ENCODE data around the gene SEC24B.
A peak's percentile ranks its signal among the peaks of the same experiment; 100 is the strongest.

The SEC24B gene

DNA sequence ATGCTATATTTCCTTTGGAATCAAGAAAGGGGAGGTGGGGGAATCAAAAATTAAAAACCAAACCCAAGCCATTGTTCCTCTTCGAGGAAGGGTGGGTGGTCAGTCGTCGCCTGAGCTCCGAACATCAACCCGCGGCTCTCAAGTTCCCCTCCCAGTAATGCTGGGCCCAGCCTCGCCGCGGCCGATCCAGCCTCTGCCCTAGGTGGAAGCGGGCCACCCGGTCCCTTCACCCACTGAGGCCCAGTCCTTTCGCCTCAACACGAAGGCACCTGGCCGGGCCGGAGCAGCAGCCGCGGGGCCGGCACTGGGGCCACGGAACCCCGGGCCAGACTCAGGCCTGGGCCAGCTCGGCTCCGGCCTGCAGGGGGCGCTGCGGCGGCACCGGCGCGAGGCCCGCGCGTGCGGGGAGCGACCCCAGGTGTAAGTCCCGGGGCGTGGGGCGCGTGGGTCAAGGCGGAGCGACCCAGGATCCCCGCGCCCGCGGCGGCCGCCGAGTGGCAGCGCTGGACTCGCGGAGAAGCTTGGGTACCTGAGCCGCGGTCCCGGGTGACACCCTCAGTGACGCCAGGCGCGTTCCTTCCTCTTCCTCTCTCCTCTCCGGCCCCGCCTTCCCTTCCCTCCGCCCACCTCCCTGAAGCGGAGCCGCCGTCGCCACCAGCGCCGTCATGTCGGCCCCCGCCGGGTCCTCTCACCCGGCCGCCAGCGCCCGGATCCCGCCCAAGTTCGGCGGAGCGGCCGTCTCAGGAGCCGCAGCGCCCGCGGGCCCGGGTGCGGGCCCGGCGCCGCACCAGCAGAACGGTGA, at the start of gene SEC24B:
TSS of gene SEC24B (plus strand) at position 611 of the 802 bp plus-strand sequence. CDS start at position 666, 55 bp downstream.
- peak; percentile 91 for DNase-seq

DNA sequence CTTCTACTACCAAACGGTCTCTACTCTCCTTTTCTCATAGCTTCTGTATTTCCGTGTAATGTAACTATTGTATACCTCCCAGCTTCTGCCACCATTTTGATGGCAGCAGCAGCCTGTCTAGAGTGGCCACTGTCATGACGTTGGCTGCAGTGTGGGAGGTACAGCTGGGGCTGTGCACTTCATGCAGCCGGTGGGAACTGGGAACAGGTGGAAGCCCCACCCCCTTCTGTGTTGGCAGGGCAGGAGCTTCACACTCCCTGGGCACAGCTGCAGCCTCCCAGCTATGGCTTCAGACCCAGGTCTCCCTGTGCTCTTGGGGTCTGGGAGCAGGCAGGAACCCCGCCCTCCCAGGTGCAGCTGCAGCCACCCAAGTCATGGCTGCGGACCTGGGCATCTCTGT, 49.8 kb upstream of the SEC24B start:
- DNase-seq: no peak

DNA sequence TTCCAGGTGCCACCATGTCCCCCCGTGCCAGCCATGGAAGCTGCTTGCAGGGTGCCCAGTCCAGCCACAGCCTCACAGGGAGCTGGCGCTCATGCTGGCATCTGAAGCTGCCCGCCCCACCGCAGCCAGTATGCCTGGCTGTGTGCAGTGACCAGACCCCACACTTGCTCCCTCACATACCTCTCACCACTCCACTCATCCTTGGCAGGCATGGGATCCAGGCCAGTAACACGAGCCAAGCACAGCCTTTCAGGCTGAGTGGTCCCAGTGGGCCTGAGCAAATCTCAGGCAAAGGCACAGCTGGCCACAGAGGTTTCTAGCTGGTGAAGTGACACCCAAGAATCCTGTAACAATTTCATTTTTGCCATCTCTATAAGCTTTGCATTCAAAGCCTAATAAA, 48.4 kb upstream of the SEC24B start:
- DNase-seq: no peak

DNA sequence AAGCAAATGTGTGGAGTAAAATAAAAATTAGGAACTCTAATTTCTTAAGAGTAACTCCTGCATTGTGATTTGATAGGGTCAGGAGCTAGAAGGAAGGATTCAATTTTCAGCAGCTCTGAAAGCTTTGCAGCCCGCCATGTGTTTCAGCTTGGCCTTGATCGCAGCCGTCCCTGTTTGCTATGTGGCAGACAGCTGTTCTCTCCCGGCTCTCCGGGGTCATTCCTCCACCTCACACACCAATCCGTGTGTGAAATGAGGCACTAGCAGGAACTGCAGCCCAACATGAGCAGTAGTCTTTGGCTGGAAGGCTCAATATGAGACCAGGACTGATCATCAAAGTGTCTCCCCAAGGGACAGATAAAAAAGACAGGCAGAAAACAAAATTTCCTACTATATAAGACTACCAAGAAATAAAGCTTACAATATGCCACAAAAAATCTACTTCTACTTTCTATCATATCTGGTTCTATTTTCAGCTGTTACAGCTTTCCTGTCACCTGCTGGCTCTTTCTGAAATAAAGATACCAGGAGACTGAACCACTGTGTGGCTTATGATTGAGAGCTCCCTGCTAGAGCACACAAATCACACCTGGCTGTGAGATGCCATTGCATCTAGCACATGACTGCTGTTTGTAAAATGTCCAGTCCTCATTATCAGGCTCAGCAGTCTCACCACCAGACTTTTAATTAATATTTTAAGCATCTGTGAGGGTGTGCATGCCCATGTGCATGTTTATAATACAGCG, 44.1 kb upstream of the SEC24B start:
- no peak for DNase-seq

DNA sequence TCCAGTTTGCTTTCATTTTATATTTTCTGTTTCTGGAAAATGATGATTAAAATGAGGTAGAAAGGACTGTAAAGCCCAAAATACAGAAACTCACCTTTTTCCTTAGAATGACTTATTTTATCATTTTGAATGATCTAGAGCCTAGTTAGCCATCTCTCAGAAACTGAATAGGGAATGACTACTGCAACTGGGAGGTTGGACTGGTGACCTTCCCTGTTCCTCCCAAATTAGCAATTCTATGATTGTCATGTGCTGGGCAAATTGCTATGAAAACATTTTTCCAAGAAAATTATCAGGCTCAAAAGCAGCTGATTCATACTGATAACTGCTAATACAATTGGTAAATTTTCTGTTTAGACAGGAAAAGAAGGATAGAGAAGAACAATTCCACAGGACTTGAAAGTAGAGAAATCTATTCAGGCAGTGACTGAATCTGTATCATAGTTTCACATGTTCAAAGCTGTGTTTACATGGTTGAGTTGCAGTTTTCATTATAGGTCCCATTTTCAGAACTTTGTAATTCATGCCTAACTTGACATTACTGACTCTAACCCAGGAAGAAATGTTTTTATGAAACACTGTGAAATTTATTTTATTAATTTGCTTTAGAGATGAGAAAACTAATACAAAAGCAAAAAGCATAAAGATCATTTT, 43.4 kb upstream of the SEC24B start:
- no peak for DNase-seq

DNA sequence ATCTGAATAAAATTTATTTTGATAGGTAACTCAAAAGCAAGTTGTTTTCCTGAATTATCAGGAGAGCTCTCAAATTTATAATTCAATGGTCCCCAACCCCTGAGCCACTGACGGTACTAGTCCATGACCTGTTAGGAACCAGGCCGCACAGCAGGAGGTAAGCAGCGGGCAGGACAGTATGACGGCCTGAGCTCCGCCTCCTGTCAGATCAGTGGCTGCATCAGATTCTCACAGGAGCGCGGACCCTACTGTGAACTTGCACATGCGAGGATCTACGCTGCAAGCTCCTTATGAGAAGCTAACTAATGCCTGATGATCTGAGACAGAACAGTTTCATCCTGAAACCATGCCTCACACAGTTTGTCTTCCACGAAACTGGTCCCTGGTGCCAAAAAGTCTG, 37.9 kb upstream of the SEC24B start:
- no peak for DNase-seq

DNA sequence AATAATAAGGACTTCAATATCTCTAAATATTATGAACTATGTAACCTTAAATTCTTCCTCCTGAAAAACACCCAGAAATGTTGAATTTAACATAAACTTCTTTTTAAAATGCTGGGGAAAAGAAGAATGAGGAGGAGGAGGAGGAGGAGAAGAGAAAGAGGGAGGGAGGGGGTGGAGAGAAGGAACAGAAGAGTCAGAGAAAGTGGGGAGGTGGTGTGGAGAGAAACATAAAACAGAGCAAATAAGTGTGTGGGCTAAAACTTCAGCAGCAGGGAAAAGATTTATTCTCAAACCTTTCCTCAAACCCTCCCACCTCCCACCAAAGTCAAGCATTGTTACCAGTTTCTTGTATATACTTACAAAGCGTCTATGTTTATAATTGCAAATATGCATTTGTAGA, 34.7 kb upstream of the SEC24B start:
- no peak for DNase-seq

DNA sequence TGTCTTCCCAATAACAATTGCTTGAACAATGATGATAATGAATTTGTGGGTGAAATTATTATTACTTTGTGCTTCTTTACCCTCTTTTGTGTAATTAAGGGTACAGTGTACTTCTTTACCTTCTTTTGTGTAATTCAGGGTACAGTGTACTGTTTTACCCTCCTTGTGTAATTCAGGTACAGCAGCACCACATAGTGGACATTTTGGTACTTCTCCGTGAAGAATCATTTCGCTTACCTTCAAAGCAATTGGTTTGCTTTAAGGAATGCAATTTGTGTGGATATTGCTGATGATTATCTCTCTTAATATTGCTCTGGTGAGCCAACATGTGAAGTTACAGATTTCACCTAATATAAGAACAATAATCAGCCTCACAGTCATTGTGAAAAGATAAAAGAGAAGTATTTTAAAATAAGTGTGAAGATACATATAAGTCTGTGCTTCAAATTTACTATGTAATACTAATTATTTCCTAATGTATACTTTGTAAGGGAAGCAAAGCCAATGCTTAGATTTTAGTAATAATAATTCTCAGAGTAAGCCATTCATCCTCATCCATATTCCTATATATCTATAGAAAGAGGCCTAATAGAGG, 27.2 kb upstream of the SEC24B start:
- peak; percentile 42 for DNase-seq

DNA sequence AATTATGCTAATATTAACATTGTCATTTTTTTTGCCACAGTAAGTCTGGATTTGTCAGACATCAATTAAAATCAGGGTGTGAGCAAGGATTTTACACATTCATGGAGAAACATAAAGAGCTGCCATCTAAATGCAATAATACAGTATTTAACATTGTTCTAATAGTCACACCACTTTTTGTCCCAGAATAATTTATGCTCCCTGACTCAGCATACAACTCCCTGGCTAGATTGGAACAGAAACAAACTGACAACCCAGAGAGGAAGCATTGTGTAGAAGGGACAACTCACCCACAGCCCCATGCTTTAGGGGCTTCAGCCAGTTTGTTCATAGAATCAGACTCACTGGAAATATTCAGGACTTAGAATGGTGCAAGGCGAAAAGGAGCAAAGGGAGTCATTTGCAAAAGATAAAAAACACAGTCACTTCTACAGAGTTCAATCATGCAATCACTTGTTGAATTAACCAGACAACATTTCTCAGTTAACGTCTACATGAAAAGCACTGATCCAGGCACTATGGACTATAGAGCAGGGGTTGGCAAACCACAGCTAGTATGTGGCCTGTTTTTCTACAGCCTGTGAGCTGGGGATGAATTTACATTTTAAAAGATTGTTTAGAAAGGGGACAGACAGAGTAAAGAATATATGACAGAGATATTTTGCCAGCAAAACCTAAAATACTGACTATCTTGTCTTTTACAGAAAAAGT, 26.4 kb upstream of the SEC24B start:
- DNase-seq: no peak

DNA sequence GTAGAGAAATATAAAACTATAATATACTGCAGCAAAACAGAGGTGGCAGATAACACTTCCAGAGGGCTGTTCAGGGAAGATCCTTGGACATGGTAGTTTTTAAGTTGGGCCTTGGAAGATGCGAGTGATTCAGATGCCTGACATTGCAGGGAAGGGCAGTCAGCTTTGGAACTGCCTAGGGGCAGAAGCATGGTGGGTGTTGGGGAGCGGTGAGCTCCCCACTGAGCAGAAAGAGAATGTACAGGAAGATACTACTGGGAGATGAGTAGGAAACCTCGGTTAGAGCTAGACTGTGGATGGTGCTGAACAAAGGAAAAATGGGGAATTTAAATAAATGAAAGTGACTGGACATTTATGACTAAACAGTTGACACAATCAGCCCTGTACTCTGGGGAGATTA, 24.9 kb upstream of the SEC24B start:
- DNase-seq: no peak

DNA sequence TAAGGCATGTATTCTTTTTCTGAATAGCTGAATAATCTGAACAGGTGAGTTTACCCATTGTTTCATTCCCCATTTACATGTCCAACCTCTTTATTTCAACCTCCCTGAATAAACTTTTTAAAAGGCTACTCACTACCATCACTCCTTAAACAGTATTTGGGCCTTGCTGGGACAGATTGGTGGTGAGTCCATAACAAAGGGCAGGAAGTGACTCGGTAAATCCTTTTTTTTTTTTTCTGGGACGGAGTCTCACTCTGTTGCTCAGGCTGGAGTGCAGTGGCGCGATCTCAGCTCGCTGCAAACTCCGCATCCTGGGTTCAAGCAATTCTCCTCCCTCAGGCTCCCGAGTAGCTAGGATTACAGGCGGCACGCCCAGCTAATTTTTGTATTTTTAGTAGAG, 23.4 kb upstream of the SEC24B start:
- no peak for DNase-seq

DNA sequence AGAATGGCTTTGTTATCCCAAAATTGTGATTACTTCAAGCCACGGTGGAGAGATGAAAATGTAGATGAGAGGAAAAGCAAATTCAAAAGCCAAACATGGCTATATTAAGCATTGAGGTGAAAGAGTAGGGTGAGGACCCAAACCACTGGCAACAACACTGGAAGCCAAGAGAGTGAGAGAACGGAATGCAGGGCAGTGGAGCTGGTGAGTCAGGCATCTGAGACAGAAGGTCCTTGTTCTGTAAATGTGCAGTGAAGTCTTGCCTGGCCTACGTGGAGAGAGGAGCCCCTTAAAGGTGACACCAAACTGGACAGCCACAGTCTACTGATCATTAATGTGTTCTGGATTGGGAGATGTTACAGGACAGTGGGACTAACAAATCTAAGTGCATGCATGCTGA, 22.8 kb upstream of the SEC24B start:
- no peak for DNase-seq

DNA sequence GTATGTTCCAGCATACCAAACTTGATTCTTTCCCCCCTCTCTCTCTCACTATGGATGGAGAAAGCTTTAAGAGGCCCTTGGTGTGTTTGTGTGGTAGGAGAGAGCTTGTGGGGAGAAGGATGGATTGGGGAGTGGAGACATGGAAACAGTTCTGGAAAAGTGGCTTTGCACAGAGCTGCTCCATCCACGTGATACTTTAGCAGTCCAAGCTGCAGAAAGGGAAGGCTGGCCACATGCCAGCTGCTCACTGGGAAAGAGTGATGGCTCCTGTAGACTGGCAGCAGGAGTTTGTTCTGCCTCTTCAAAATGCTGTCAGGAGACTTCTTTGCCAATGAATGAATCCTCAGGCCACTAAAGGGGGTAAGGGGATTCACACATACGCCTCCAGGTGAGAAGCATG, 21.7 kb upstream of the SEC24B start:
- no peak for DNase-seq

DNA sequence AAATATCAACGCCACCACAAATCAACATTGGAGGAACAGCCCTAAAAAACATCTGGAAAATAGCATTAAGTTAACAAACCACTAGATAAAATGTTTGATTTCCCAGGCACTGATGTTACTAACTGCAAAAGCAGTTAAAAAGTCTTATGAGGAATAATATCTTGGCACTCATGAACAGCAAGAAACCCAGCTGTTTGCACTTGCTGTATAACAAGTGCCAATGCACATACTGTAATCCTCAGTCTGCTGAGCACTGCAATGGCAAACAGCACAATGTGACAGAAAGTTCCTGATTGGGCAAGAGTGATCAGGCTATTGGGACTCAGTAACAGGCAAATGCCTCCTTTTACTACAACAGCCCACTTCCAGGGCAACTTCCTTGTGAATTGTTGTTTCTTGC, 20.8 kb upstream of the SEC24B start:
- DNase-seq: no peak

DNA sequence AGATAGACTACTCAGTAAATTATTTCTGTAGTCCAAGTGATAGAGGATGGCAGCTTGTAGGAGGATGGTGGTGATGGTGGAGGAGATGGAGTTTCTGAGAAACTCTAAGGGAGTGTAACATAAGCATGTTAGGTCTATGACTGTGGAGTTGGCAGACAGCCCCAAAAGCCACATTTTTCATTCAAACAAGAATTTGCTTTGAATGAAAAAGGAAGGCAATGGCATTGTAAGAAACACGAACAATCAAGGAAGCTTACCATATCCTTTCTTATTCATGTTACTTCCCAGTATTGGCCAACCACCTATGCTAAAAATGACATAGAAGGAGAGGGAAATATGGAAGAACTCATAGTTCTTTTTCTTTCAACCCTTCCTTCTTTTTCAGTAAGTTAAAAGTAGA, 18.7 kb upstream of the SEC24B start:
- no peak for DNase-seq

DNA sequence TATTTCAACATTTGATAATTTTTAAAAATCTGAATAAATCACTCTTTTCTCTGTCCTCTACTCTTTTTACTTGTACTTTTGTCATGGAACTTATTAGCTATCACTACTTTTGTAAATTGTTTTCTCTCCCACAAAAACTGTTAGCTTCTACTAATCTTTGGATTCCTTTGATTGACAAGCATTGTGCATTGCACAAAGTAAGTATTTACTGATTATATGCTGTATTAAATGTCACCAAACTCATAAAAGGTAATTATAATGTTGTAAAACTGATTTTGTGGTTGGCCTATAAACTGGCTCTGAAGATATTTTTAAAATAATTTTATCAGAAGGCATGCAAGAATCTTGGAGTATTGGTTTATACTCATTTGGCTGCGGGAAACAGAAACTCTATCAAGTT, 15.0 kb upstream of the SEC24B start:
- DNase-seq: no peak

DNA sequence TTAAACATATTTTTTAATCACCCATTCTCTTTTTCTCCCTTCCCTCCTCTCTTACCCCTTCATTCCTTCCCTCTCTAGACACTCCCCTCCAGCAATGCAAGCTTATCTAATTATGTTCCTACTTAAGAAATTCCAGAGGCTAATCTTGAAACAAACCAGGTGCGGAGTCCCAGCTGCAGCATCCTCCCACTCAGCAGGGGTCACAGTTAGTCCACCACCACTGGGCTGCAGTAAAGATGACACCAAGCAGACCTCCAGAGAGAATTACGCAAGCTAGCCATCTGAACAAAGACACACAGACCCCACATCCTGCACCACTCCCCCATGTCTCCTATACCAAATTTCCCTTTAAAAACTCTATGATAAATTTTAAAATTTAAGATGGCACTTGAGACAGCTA, 13.9 kb upstream of the SEC24B start:
- DNase-seq: no peak

DNA sequence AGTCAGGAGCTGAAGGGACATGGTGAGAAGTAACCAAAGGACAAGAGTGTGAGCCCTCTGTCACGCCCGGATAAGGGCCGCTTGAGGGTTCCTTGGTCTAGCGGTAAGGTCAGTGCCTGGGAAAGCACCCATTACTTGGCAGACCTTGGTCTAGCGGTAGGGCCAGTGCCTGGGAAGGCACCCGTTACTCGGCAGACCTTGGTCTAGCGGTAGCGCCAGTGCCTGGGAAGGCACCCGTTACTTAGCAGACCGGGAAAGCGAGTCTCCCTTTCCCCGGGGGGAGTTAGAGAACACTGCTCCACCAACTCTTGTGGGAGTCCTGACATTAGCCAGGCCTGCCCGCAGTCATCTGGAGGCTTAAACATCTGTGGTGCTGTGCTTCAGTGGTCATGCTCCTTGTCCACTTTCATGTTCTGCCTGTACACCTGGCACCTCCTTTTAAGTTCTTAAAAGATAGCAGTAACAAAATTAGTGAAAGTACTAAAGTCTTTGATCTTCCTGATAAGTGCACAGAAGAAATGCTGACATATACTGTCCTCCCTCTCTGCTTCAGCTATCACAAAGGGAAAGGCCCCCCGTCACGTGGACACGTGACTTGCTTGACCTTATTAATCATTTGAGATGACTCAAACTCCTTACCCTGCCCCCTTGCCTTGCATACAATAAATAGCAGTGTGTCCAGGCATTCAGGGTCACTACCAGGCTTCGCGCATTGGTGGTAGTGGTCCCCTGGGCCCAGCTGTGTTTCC, 9.3 kb upstream of the SEC24B start:
- no peak for DNase-seq

DNA sequence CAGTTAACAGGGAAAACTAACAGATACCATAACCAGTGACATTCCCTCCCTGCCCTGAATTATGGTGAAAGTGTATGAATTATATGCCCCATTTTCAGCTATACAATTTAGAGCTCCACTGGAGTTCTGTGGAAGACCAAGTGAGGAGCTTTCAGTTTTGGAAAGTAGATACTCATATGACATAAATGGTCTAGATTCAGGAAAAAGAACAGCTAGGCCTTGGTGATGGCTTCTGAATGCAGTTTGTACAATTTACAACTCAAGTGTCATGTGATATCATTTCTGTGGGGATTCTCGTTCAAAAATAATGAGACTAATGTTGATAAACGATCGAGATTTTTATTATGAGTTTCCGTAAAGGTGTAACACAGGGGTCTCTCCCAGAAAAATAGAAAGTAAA, 8.2 kb upstream of the SEC24B start:
- DNase-seq: no peak

DNA sequence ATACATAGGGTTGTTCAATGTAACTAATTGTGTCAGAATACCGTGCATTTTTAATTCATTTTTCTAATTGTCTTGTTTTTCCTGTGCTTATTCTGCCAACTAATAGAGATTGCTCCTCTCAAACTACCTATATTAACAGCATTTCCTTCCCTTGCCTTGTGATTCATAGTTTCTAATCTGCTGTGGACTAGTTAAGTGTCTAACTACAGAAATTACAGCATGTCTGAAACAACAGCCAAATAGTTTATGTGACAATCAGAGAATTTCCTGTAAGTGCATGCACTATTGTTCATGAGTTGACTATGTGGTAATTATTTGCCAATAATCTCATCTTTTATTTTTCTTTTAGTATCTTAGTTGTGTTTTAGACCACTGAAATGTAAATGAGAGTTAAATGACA, 4.1 kb upstream of the SEC24B start:
- no peak for DNase-seq

DNA sequence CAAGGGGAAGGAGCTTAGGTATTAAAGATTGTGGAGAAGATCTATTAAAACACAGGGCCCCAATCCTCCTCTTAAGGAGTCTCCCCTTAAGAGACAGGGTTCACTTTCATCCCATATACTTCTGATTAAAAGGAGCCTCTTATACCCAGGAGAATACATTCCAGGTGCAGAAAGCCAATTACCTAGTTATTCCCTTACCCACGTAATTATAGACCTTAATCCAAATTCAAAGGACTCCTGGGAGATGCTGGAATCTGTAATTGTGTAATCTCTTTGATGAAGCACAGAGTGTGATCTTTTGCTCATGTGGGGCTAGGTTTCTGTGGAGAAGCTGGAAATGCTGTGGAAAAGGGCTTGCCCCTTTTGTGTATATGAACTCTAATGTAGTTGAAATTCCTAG, 1.4 kb upstream of the SEC24B start:
- DNase-seq: no peak

DNA sequence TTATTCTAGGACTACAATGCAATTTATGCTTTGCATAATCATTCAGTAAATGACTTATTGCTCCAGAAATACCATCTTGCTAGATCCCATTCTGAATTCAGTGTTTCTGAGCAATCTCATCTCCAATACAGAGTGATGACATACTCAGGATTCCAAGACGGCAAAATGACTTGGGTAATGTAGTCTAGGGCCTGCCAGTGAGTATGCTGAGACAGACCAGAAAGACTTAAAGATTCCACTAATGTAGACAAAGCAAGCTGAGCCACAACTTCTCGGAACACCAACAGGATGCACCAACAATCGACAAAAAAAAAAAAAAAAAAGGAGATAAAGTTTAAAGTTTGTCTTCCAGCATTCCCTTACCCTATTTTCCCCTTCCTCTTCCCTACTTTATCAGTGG, 919 bp upstream of the SEC24B start:
- peak; percentile 51 for DNase-seq

Data from inflammatory macrophage treated with lipopolysaccharide for 4 hours (primary cell).